ENCODE measurements around the gene SRSF11. TPM values are rescaled to one million over a fixed set of nuclear protein-coding genes. Genes with fewer than 3 reads are reported as not detected.

The SRSF11 gene
- total and polyA plus RNA-seq, 2 donors from 2014 or later, result 58.9 to 135 TPM

DNA sequence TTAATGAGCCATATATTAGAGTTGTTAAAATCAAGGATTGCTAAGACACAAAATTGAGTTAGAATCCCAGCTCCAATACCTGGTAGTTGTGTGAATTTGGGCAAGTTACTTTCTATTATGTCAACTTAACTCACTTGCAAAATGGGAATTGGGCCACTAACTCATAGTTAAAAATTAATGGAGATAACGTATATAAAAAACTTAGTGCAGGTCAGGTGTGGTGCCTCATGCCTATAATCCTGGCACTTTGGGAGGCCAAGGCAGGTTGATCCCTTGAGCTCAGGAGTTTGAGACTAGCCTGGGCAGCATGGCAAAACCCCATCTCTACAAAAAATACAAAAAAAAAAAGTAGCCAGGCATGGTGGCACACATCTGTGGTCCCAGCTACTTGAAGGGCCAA lies 57.5 kb downstream of the SRSF11 start:
- no peak for FAIRE-seq
- intact Hi-C loops (cut with DNase I), result no loop called here
- H3K9me3 ChIP-seq (ENCODE audit: control insufficient read depth in 2 of 3, insufficient read depth in 1 of 3, low read length in 3 of 3), result no peaks in the 10 kb centered on the region

DNA sequence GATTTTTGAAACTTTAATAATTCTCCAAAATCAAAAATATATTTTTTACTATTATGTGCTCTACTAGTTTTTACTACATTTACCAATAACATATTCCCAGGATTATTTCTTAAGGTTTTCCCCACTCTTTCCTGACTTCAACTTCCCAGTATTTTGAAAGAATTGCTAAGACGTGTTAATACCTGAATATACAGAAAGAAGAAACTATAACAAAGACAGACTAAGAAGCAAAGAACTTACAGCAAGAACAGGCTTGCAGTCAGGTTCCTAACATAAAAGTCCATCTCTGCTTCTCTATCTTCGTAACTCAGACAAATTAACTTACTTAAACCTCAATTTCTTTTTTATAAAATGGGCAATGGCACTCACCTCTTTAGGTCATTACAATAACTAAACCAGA lies 63.2 kb downstream of the SRSF11 start:
- Histone ChIP-seq H3K9me3 (ENCODE audit: control insufficient read depth in 2 of 3, insufficient read depth in 1 of 3, low read length in 3 of 3) (no peaks in the 10 kb centered on the region), H3K36me3 (ENCODE audit: control insufficient read depth in 2 of 3, insufficient read depth in 3 of 3, low read length in 3 of 3) (peaks cover 0 to 2% (median 0%) of the 10 kb centered on the region in 3 donors), H3K27ac (ENCODE audit: low read depth in 2 of 2, low read length in 2 of 2) (no peak overlapping the region), H3K4me3 (ENCODE audit: low read length in 3 of 3) (no peak overlapping the region), H3K27me3 (ENCODE audit: control insufficient read depth, insufficient read depth, low read length) (no peaks in the 10 kb centered on the region), H3K9ac (ENCODE audit: low read length in 3 of 3) (no peak overlapping the region), H3K4me1 (ENCODE audit: control insufficient read depth in 2 of 3, insufficient read depth in 2 of 3, low read depth in 1 of 3, low read length in 3 of 3) (no peaks in the 10 kb centered on the region)
- TF ChIP-seq, protein P1, sequence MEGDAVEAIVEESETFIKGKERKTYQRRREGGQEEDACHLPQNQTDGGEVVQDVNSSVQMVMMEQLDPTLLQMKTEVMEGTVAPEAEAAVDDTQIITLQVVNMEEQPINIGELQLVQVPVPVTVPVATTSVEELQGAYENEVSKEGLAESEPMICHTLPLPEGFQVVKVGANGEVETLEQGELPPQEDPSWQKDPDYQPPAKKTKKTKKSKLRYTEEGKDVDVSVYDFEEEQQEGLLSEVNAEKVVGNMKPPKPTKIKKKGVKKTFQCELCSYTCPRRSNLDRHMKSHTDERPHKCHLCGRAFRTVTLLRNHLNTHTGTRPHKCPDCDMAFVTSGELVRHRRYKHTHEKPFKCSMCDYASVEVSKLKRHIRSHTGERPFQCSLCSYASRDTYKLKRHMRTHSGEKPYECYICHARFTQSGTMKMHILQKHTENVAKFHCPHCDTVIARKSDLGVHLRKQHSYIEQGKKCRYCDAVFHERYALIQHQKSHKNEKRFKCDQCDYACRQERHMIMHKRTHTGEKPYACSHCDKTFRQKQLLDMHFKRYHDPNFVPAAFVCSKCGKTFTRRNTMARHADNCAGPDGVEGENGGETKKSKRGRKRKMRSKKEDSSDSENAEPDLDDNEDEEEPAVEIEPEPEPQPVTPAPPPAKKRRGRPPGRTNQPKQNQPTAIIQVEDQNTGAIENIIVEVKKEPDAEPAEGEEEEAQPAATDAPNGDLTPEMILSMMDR (IDR thresholded peaks at IDR 0.05; ENCODE audit: borderline replicate concordance, extremely low read depth, insufficient read depth), result no peak
- DNase-seq (no peak), FAIRE-seq (no peak)
- intact Hi-C loops (cut with DNase I), result no loop called here

More for the DNA sequence above, 57.5 kb downstream of the SRSF11 start:
- no peaks in the 10 kb centered on the region for H3K27me3 ChIP-seq (ENCODE audit: control insufficient read depth, insufficient read depth, low read length)
- no peak for DNase-seq
- H3K9ac ChIP-seq (ENCODE audit: low read length in 3 of 3), result no peak overlapping the region
- TF ChIP-seq, protein P1 (IDR thresholded peaks at IDR 0.05; ENCODE audit: borderline replicate concordance, extremely low read depth, insufficient read depth), result no peak
- peaks cover 0 to 3% (median 0%) of the 10 kb centered on the region in 3 donors for H3K36me3 ChIP-seq (ENCODE audit: control insufficient read depth in 2 of 3, insufficient read depth in 3 of 3, low read length in 3 of 3)
- H3K4me1 ChIP-seq (ENCODE audit: control insufficient read depth in 2 of 3, insufficient read depth in 2 of 3, low read depth in 1 of 3, low read length in 3 of 3), result no peaks in the 10 kb centered on the region
- no peak overlapping the region for H3K27ac ChIP-seq (ENCODE audit: low read depth in 2 of 2, low read length in 2 of 2)
- H3K4me3 ChIP-seq (ENCODE audit: low read length in 3 of 3), result no peak overlapping the region

DNA sequence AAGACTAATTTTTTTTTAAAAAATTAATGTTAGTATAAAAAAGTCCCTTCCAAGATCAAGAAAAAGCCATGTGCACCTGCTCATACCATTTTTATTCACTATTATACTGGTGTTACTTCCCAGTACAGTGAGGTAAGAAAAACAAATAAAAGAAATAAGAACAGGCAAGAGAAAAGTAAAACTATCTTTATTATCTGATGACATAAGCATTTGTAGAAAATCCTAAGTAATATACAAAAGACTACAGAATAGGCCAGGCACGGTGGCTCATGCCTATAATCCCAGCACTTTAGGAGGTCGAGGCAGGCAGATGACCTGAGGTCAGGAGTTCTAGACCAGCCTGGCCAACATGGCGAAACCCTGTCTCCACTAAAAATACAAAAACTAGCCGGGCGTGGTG lies 65.3 kb downstream of the SRSF11 start:
- H3K4me3 ChIP-seq (ENCODE audit: low read length in 3 of 3), result no peak overlapping the region
- no peak overlapping the region for H3K27ac ChIP-seq (ENCODE audit: low read depth in 2 of 2, low read length in 2 of 2)
- H3K9ac ChIP-seq (ENCODE audit: low read length in 3 of 3), result no peak overlapping the region
- no peak for DNase-seq
- TF ChIP-seq, protein P1 (IDR thresholded peaks at IDR 0.05; ENCODE audit: borderline replicate concordance, extremely low read depth, insufficient read depth), result no peak
- H3K9me3 ChIP-seq (ENCODE audit: control insufficient read depth in 2 of 3, insufficient read depth in 1 of 3, low read length in 3 of 3), result no peaks in the 10 kb centered on the region
- no peaks in the 10 kb centered on the region for H3K4me1 ChIP-seq (ENCODE audit: control insufficient read depth in 2 of 3, insufficient read depth in 2 of 3, low read depth in 1 of 3, low read length in 3 of 3)
- no peaks in the 10 kb centered on the region for H3K27me3 ChIP-seq (ENCODE audit: control insufficient read depth, insufficient read depth, low read length)
- FAIRE-seq, result no peak
- intact Hi-C loops (cut with DNase I), result no loop called here
- H3K36me3 ChIP-seq (ENCODE audit: control insufficient read depth in 2 of 3, insufficient read depth in 3 of 3, low read length in 3 of 3), result peaks cover 0 to 2% (median 2%) of the 10 kb centered on the region in 3 donors

DNA sequence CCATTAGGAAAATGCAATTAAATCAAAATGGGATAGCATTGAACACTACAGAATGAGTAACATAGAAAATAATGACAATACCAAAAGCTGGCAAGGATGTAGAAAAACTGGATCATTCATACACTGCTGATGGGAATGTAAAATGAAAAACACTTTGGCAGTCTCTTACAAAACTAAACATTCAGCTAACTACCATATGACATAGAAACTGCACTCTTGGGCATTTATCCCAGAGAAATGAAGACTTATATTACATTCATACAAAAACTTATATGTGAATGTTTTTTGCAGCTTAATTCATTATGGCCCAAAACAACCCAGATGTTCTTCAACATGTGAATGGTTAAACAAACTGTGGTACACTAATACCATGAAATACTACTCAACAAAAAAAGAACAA lies 67.0 kb downstream of the SRSF11 start:
- Histone ChIP-seq H3K27ac (ENCODE audit: low read depth in 2 of 2, low read length in 2 of 2) (no peak overlapping the region), H3K4me1 (ENCODE audit: control insufficient read depth in 2 of 3, insufficient read depth in 2 of 3, low read depth in 1 of 3, low read length in 3 of 3) (no peaks in the 10 kb centered on the region), H3K9me3 (ENCODE audit: control insufficient read depth in 2 of 3, insufficient read depth in 1 of 3, low read length in 3 of 3) (no peaks in the 10 kb centered on the region), H3K4me3 (ENCODE audit: low read length in 3 of 3) (no peak overlapping the region), H3K36me3 (ENCODE audit: control insufficient read depth in 2 of 3, insufficient read depth in 3 of 3, low read length in 3 of 3) (peaks cover 0 to 2% (median 2%) of the 10 kb centered on the region in 3 donors), H3K27me3 (ENCODE audit: control insufficient read depth, insufficient read depth, low read length) (no peaks in the 10 kb centered on the region), H3K9ac (ENCODE audit: low read length in 3 of 3) (no peak overlapping the region)
- DNase-seq (no peak), FAIRE-seq (no peak)
- TF ChIP-seq, protein P1 (IDR thresholded peaks at IDR 0.05; ENCODE audit: borderline replicate concordance, extremely low read depth, insufficient read depth), result no peak
- intact Hi-C loops (cut with DNase I), result no loop called here

Data from kidney (tissue), 14 donors.